Measurements from ENCODE around the gene MED15.

DNA sequence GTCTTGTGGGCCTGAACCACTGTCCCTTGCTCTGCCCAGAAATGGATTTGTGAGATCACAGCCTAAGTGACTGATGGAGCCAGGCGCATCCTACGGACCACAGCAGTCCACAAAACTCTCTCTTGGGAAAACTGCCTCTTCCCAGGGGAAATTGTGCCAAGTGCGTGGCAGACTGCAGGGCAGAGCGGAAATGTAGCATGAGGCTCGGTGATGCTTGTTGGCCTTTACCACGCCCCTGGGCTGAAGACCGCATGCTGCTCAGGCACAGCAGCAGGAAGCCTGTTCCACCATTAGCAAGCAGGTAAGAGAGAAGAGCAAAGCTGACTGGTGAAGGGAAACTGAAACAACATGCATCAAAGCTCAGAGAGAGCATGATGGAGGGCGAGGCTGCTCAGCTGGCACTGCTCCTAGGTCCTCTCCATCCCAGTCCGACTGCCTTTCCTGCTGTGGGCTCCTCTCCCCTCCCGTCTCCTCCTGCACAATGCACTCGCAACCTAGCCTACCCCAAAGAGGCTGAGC, 43.3 kb upstream of the MED15 start:
- TF ChIP-seq, protein P1, sequence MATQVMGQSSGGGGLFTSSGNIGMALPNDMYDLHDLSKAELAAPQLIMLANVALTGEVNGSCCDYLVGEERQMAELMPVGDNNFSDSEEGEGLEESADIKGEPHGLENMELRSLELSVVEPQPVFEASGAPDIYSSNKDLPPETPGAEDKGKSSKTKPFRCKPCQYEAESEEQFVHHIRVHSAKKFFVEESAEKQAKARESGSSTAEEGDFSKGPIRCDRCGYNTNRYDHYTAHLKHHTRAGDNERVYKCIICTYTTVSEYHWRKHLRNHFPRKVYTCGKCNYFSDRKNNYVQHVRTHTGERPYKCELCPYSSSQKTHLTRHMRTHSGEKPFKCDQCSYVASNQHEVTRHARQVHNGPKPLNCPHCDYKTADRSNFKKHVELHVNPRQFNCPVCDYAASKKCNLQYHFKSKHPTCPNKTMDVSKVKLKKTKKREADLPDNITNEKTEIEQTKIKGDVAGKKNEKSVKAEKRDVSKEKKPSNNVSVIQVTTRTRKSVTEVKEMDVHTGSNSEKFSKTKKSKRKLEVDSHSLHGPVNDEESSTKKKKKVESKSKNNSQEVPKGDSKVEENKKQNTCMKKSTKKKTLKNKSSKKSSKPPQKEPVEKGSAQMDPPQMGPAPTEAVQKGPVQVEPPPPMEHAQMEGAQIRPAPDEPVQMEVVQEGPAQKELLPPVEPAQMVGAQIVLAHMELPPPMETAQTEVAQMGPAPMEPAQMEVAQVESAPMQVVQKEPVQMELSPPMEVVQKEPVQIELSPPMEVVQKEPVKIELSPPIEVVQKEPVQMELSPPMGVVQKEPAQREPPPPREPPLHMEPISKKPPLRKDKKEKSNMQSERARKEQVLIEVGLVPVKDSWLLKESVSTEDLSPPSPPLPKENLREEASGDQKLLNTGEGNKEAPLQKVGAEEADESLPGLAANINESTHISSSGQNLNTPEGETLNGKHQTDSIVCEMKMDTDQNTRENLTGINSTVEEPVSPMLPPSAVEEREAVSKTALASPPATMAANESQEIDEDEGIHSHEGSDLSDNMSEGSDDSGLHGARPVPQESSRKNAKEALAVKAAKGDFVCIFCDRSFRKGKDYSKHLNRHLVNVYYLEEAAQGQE (IDR thresholded peaks at IDR 0.05; ENCODE audit: insufficient read depth in 1 of 2, low read depth in 2 of 2, low read length in 1 of 2): no peak
- TF ChIP-seq POLR2AphosphoS5 (IDR thresholded peaks at IDR 0.05; ENCODE audit: low read depth, low read length): no peak
